ENCODE measurements around the gene PLXNA4. TPM values are rescaled to one million over a fixed set of nuclear protein-coding genes. Genes with fewer than 3 reads are reported as not detected.

PLXNA4 gene
- total RNA-seq, 1 experiment from 2014 or later, result 0.10 TPM

DNA sequence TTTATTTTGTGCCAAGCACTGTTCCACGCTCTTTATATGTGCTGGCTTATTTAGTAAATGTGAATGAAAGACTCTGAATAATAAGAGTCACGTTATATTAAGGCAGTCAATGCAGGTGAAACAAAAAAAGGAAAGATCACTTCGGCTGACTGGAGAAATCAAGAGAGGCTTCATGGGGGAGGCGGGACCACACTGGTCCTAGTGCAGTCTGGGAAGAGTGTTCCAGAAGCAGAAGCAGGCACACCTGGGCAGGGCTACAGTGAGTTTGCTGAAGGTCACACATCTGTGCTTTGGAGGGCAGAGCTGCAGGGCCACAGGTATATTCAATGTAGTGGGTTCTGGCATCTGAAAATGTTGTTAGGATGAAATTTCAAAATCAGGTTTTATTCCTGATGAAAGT is 176.9 kb downstream of the PLXNA4 start:
- Histone ChIP-seq H3K27me3 (ENCODE audit: control insufficient read depth, insufficient read depth, low read length) (peaks cover 5% of the 10 kb centered on the region; the same call in 1 of the 2 replicates), H3K36me3 (ENCODE audit: control insufficient read depth, insufficient read depth, low read length) (no peaks in the 10 kb centered on the region), H3K9me3 (ENCODE audit: control insufficient read depth, insufficient read depth, low read depth, low read length) (no peaks in the 10 kb centered on the region), H3K4me3 (ENCODE audit: low read depth in 2 of 2, low read length in 2 of 2) (no peak overlapping the region), H3K4me1 (ENCODE audit: control insufficient read depth, insufficient read depth, low read length) (no peaks in the 10 kb centered on the region), H3K27ac (ENCODE audit: low read length) (no peak overlapping the region)
- DNase-seq (ENCODE audit: low read depth, low spot score) (no peak), ATAC-seq (no peak)
- intact Hi-C loops (cut with micrococcal nuclease; ENCODE audit: unreplicated experiment), result no loop called here
- in situ Hi-C loops (cut with HindIII; ENCODE audit: low pct_unique_long_range_greater_than_20kb, low sequenced_read_pairs), result no loop called here
- BruUV-seq (replicated peaks), result no TSS peak
- TF ChIP-seq, protein P1, sequence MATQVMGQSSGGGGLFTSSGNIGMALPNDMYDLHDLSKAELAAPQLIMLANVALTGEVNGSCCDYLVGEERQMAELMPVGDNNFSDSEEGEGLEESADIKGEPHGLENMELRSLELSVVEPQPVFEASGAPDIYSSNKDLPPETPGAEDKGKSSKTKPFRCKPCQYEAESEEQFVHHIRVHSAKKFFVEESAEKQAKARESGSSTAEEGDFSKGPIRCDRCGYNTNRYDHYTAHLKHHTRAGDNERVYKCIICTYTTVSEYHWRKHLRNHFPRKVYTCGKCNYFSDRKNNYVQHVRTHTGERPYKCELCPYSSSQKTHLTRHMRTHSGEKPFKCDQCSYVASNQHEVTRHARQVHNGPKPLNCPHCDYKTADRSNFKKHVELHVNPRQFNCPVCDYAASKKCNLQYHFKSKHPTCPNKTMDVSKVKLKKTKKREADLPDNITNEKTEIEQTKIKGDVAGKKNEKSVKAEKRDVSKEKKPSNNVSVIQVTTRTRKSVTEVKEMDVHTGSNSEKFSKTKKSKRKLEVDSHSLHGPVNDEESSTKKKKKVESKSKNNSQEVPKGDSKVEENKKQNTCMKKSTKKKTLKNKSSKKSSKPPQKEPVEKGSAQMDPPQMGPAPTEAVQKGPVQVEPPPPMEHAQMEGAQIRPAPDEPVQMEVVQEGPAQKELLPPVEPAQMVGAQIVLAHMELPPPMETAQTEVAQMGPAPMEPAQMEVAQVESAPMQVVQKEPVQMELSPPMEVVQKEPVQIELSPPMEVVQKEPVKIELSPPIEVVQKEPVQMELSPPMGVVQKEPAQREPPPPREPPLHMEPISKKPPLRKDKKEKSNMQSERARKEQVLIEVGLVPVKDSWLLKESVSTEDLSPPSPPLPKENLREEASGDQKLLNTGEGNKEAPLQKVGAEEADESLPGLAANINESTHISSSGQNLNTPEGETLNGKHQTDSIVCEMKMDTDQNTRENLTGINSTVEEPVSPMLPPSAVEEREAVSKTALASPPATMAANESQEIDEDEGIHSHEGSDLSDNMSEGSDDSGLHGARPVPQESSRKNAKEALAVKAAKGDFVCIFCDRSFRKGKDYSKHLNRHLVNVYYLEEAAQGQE (IDR thresholded peaks at IDR 0.05; ENCODE audit: insufficient read depth in 1 of 2, low read depth in 2 of 2, low read length in 1 of 2), result no peak
- TF ChIP-seq POLR2AphosphoS5 (IDR thresholded peaks at IDR 0.05; ENCODE audit: low read depth, low read length), result no peak
- no peak for TF ChIP-seq SIN3A (IDR thresholded peaks at IDR 0.05; ENCODE audit: borderline replicate concordance, insufficient read depth, low read depth, low read length)
- TF ChIP-seq TCF7L2 (IDR thresholded peaks at IDR 0.05; ENCODE audit: low read depth, low read length), result no peak
- TF ChIP-seq, protein P2, sequence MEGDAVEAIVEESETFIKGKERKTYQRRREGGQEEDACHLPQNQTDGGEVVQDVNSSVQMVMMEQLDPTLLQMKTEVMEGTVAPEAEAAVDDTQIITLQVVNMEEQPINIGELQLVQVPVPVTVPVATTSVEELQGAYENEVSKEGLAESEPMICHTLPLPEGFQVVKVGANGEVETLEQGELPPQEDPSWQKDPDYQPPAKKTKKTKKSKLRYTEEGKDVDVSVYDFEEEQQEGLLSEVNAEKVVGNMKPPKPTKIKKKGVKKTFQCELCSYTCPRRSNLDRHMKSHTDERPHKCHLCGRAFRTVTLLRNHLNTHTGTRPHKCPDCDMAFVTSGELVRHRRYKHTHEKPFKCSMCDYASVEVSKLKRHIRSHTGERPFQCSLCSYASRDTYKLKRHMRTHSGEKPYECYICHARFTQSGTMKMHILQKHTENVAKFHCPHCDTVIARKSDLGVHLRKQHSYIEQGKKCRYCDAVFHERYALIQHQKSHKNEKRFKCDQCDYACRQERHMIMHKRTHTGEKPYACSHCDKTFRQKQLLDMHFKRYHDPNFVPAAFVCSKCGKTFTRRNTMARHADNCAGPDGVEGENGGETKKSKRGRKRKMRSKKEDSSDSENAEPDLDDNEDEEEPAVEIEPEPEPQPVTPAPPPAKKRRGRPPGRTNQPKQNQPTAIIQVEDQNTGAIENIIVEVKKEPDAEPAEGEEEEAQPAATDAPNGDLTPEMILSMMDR (IDR thresholded peaks at IDR 0.05), result no peak
- ChIA-PET POLR2A (no interaction called here), CTCF (no interaction called here)

GRCh38 chr7:132398253-132398925 is 177.9 kb downstream of the PLXNA4 start:
- TF ChIP-seq SIN3A (IDR thresholded peaks at IDR 0.05; ENCODE audit: borderline replicate concordance, insufficient read depth, low read depth, low read length), result no peak
- TF ChIP-seq, protein P2 (IDR thresholded peaks at IDR 0.05), result no peak
- no peak for TF ChIP-seq POLR2AphosphoS5 (IDR thresholded peaks at IDR 0.05; ENCODE audit: low read depth, low read length)
- TF ChIP-seq, protein P1 (IDR thresholded peaks at IDR 0.05; ENCODE audit: insufficient read depth in 1 of 2, low read depth in 2 of 2, low read length in 1 of 2), result no peak
- TF ChIP-seq TCF7L2 (IDR thresholded peaks at IDR 0.05; ENCODE audit: low read depth, low read length), result no peak
- no peak overlapping the region for H3K27ac ChIP-seq (ENCODE audit: low read length)
- DNase-seq (ENCODE audit: low read depth, low spot score), result no peak
- no peak overlapping the region for H3K4me3 ChIP-seq (ENCODE audit: low read depth in 2 of 2, low read length in 2 of 2)
- ATAC-seq, result no peak
- H3K27me3 ChIP-seq (ENCODE audit: control insufficient read depth, insufficient read depth, low read length), result peaks cover 7% of the 10 kb centered on the region; the same call in 1 of the 2 replicates
- no peaks in the 10 kb centered on the region for H3K36me3 ChIP-seq (ENCODE audit: control insufficient read depth, insufficient read depth, low read length)
- in situ Hi-C loops (cut with HindIII; ENCODE audit: low pct_unique_long_range_greater_than_20kb, low sequenced_read_pairs) (no loop called here), intact Hi-C loops (cut with micrococcal nuclease; ENCODE audit: unreplicated experiment) (no loop called here)
- ChIA-PET POLR2A (no interaction called here), CTCF (no interaction called here)
- no peaks in the 10 kb centered on the region for H3K9me3 ChIP-seq (ENCODE audit: control insufficient read depth, insufficient read depth, low read depth, low read length)
- no peaks in the 10 kb centered on the region for H3K4me1 ChIP-seq (ENCODE audit: control insufficient read depth, insufficient read depth, low read length)
- BruUV-seq (replicated peaks), result no TSS peak

All from Panc1 (cell line).